DMS53 treated with DMSO at 0.1 percent for 48 hours (cell line): ENCODE data around the gene KLK2.
A peak's percentile ranks its signal among the peaks of the same experiment; 100 is the strongest.

Experiments used
- DNase-seq: peaks from one replicate; lab custom pipeline; 2025; ENCODE audit not compliant: unreplicated experiment; lab: John Stamatoyannopoulos, UW

Gene KLK2

GRCh38 chr19:50921426-50922316 lies 48.4 kb downstream of the KLK2 start:
- DNase-seq: no peak

- peak; percentile 87 for DNase-seq
Measured at GRCh38 chr19:50922317-50922853, 49.1 kb downstream of the KLK2 start.

- DNase-seq: no peak
Measured at GRCh38 chr19:50924586-50924985, 51.3 kb downstream of the KLK2 start.

- no peak for DNase-seq
Measured at GRCh38 chr19:50925734-50926133, 52.5 kb downstream of the KLK2 start.

- DNase-seq: no peak
Measured at GRCh38 chr19:50926144-50926543, 52.9 kb downstream of the KLK2 start.

GRCh38 chr19:50928831-50929230 lies 55.6 kb downstream of the KLK2 start:
- DNase-seq: no peak
